ENCODE measurements around the gene GNAI3. TPM values are rescaled to one million over a fixed set of nuclear protein-coding genes. Genes with fewer than 3 reads are reported as not detected.
A peak's percentile ranks its signal among the peaks of the same experiment; 100 is the strongest.

Gene GNAI3
- total and polyA plus RNA-seq, 2 of the 13 experiments (the other 11 are each of a cell fraction or from before 2014, with no cell fraction given), result 4.3 to 9.0 TPM

DNA sequence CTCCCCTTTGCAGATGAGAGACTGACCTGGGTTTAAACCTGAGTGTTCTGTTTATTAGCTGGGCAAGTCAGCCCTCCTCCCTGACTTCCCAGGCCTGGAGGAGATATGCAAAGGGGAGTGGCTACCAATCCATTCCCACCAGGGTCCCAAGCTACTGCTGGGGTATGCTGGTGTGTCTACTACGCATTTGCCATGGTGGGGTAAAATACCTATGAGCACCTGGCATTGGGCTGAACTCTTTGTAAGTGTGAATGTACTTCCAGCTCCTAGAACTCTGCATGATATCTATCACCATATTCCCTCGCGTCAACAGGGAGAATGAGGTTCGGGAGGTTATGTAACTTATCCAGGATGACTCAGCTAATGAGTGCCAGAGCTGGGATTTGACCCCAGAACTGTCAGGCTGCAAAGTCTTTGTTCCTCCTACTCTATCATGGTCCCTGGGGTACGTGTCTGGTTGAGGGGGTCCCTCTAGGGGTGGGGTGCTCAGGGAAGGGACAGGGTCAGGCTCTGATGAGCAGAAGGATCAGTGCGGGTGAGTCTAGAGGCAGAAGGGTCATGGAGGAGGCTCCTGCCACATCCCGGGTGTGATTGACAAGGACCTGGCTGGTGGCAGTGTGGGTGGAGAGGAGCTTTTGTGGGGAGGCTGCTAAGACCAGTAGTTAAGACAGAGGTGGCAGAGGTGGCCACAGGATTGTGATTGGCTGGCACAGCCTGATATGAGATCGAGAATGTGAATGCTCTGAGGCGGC is 88.0 kb downstream of the GNAI3 start (continued):
- TF ChIP-seq, protein P1, sequence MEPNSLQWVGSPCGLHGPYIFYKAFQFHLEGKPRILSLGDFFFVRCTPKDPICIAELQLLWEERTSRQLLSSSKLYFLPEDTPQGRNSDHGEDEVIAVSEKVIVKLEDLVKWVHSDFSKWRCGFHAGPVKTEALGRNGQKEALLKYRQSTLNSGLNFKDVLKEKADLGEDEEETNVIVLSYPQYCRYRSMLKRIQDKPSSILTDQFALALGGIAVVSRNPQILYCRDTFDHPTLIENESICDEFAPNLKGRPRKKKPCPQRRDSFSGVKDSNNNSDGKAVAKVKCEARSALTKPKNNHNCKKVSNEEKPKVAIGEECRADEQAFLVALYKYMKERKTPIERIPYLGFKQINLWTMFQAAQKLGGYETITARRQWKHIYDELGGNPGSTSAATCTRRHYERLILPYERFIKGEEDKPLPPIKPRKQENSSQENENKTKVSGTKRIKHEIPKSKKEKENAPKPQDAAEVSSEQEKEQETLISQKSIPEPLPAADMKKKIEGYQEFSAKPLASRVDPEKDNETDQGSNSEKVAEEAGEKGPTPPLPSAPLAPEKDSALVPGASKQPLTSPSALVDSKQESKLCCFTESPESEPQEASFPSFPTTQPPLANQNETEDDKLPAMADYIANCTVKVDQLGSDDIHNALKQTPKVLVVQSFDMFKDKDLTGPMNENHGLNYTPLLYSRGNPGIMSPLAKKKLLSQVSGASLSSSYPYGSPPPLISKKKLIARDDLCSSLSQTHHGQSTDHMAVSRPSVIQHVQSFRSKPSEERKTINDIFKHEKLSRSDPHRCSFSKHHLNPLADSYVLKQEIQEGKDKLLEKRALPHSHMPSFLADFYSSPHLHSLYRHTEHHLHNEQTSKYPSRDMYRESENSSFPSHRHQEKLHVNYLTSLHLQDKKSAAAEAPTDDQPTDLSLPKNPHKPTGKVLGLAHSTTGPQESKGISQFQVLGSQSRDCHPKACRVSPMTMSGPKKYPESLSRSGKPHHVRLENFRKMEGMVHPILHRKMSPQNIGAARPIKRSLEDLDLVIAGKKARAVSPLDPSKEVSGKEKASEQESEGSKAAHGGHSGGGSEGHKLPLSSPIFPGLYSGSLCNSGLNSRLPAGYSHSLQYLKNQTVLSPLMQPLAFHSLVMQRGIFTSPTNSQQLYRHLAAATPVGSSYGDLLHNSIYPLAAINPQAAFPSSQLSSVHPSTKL (CRISPR knock-in tag; IDR thresholded peaks at IDR 0.05), result 0 out of 2 replicates have a peak, but pooled peaks have one; percentile 23
- TF ChIP-seq TAF1 (CRISPR knock-in tag; IDR thresholded peaks at IDR 0.05) (no peak), NFE2L2 (IDR thresholded peaks at IDR 0.05; ENCODE audit: low read length) (peak; percentile 86), ZNF253 (CRISPR knock-in tag; IDR thresholded peaks at IDR 0.05; ENCODE audit: borderline replicate concordance) (no peak), ATRX (CRISPR knock-in tag; IDR thresholded peaks at IDR 0.05; ENCODE audit: borderline replicate concordance) (no peak), NFE2L1 (CRISPR knock-in tag; IDR thresholded peaks at IDR 0.05; ENCODE audit: borderline replicate concordance) (no peak; the same call in 1 of the 2 replicates), ZNF143 (CRISPR knock-in tag; IDR thresholded peaks at IDR 0.05) (no peak), ZSCAN20 (CRISPR knock-in tag; IDR thresholded peaks at IDR 0.05; ENCODE audit: borderline replicate concordance) (no peak), SMC3 (IDR thresholded peaks at IDR 0.05; ENCODE audit: low read length) (no peak), RBFOX2 (IDR thresholded peaks at IDR 0.05; ENCODE audit: low read depth, low read length) (no peak), ZZZ3 (CRISPR knock-in tag; IDR thresholded peaks at IDR 0.05; ENCODE audit: borderline replicate concordance) (no peak), CAMTA2 (CRISPR knock-in tag; IDR thresholded peaks at IDR 0.05; ENCODE audit: borderline replicate concordance) (no peak), SRSF9 (IDR thresholded peaks at IDR 0.05; ENCODE audit: borderline replicate concordance, insufficient read depth, low read depth, low read length, poor library complexity, severe bottlenecking) (no peak), SYNCRIP (IDR thresholded peaks at IDR 0.05; ENCODE audit: insufficient read depth, low read depth, low read length) (no peak), MYC (CRISPR knock-in tag; IDR thresholded peaks at IDR 0.05; ENCODE audit: borderline replicate concordance) (no peak), ZNF672 (CRISPR knock-in tag; IDR thresholded peaks at IDR 0.05) (no peak), TOPORS (CRISPR knock-in tag; IDR thresholded peaks at IDR 0.05) (no peak), NFKBIZ (CRISPR knock-in tag; IDR thresholded peaks at IDR 0.05) (no peak), PAF1 (CRISPR knock-in tag; IDR thresholded peaks at IDR 0.05) (no peak), ZNF883 (CRISPR knock-in tag; IDR thresholded peaks at IDR 0.05; ENCODE audit: not compliant biosample characterization) (no peak)
- TF ChIP-seq, protein P2, sequence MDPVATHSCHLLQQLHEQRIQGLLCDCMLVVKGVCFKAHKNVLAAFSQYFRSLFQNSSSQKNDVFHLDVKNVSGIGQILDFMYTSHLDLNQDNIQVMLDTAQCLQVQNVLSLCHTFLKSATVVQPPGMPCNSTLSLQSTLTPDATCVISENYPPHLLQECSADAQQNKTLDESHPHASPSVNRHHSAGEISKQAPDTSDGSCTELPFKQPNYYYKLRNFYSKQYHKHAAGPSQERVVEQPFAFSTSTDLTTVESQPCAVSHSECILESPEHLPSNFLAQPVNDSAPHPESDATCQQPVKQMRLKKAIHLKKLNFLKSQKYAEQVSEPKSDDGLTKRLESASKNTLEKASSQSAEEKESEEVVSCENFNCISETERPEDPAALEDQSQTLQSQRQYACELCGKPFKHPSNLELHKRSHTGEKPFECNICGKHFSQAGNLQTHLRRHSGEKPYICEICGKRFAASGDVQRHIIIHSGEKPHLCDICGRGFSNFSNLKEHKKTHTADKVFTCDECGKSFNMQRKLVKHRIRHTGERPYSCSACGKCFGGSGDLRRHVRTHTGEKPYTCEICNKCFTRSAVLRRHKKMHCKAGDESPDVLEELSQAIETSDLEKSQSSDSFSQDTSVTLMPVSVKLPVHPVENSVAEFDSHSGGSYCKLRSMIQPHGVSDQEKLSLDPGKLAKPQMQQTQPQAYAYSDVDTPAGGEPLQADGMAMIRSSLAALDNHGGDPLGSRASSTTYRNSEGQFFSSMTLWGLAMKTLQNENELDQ (CRISPR knock-in tag; IDR thresholded peaks at IDR 0.05; ENCODE audit: borderline replicate concordance), result no peak
- TF ChIP-seq, protein P3, sequence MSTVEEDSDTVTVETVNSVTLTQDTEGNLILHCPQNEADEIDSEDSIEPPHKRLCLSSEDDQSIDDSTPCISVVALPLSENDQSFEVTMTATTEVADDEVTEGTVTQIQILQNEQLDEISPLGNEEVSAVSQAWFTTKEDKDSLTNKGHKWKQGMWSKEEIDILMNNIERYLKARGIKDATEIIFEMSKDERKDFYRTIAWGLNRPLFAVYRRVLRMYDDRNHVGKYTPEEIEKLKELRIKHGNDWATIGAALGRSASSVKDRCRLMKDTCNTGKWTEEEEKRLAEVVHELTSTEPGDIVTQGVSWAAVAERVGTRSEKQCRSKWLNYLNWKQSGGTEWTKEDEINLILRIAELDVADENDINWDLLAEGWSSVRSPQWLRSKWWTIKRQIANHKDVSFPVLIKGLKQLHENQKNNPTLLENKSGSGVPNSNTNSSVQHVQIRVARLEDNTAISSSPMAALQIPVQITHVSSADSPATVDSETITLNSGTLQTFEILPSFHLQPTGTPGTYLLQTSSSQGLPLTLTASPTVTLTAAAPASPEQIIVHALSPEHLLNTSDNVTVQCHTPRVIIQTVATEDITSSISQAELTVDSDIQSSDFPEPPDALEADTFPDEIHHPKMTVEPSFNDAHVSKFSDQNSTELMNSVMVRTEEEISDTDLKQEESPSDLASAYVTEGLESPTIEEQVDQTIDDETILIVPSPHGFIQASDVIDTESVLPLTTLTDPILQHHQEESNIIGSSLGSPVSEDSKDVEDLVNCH (CRISPR knock-in tag; IDR thresholded peaks at IDR 0.05), result no peak
